GM18951 (cell line): ENCODE data around the gene GRB7.
"Not testable (repeated sequence)": the region's sequence is repeated elsewhere in the genome, so short reads cannot be mapped to it uniquely, and the experiment has no call there.

Experiments used
- POLR2A ChIP-seq: IDR thresholded peaks from 4 replicates; pipeline ENCODE4 v1.6.1; 2011; ENCODE audit warnings: mild to moderate bottlenecking; ENCODE audit not compliant: insufficient read length, insufficient read depth; ENCODE audit errors: extremely low read depth
- in situ Hi-C: fragments of 300-500 bp; cut with MboI; formaldehyde crosslinking; loops from one replicate; pipeline ENCODE4 v1.12.0; 2022; ENCODE audit warnings: low sequenced_read_pairs, mixed read lengths, inconsistent platforms; ENCODE audit not compliant: unreplicated experiment

The GRB7 gene

DNA sequence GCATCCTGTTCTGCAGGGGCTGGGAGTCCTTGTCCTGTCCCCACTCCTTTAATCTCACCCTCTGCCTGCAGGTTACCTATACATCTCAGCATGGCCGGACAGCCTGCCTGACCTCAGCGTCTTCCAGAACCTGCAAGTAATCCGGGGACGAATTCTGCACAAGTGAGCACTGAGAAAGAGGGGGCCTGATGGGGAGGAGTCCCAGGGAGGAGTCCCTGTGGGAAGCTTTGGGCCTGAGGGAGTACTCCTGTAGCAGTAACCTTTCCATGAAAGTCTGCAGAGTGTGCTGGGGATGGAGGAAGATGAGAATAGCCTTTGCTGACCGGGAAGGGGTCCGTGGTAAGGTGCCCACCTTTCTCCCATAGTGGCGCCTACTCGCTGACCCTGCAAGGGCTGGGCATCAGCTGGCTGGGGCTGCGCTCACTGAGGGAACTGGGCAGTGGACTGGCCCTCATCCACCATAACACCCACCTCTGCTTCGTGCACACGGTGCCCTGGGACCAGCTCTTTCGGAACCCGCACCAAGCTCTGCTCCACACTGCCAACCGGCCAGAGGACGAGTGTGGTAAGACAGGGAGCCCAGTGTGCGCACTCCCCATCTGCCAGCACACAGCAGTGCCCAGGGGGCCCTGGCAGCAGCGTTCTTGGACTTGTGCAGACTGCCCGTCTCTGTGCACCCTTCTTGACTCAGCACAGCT lies 22.2 kb upstream of the GRB7 start:
- no peak for TF ChIP-seq POLR2A
- in situ Hi-C loops: no loop called here

DNA sequence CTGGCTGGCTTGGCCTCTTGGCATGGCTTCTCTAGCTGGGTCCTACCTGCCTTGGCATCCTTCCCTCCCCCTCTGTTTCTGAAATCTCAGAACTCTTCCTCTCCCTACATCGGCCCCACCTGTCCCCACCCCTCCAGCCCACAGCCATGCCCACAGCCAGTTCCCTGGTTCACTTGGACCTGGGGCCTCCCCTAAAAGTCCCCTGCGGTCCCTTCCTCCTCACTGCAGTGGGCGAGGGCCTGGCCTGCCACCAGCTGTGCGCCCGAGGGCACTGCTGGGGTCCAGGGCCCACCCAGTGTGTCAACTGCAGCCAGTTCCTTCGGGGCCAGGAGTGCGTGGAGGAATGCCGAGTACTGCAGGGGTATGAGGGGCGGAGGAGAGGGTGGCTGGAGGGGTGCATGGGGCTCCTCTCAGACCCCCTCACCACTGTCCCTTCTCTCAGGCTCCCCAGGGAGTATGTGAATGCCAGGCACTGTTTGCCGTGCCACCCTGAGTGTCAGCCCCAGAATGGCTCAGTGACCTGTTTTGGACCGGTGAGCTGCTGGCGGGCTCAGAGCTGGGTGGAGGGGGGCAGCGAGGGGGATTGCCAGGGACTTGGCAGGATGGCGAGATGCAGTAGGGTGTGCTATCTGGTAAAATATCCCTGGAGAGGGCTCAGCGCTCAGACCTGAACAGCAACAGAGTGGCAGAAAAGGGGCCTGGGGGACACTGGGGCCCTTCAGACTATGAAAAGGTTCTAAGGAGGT lies 21.5 kb upstream of the GRB7 start:
- in situ Hi-C loops: no loop called here
- TF ChIP-seq POLR2A: no peak

DNA sequence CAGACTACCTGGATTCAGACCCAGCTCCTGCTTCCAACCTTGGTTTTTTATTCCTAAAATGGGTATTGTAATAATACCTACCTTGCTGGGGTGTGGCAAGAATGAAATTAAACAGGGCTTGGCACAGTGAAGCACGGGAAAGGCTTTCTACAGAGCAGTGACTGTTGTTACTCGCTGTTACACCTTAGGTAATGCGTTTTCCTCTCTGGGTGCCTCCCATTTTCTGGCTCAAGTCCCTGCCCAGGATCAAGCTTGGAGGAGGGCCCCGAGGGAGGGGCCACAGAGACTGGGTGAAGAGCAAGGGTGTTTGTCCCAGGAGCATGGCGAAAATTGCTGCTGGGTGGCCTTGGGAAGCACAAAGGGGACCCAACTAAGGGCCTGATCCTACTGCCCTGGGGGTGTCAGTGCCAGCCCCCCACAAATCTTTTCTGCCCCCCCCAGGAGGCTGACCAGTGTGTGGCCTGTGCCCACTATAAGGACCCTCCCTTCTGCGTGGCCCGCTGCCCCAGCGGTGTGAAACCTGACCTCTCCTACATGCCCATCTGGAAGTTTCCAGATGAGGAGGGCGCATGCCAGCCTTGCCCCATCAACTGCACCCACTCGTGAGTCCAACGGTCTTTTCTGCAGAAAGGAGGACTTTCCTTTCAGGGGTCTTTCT lies 20.7 kb upstream of the GRB7 start:
- TF ChIP-seq POLR2A: no peak
- in situ Hi-C loops: no loop called here

DNA sequence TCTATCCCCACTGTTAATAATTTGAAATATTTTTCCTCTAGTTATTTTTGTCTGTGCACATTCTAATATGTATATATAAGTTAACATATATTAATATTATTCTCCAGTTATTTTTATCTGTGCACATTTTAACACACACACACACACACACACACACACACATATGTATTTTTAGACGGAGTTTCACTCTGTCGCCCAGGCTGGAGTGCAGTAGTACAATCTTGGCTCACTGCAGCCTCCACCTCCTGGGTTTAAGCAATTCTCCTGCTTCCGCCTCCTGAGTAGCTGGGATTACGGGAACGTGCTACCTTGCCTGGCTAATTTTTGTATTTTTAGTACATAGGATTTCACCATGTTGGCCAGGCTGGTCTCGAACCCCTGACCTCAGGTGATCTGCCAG lies 20.1 kb upstream of the GRB7 start:
- no peak for TF ChIP-seq POLR2A
- in situ Hi-C loops: no loop called here

DNA sequence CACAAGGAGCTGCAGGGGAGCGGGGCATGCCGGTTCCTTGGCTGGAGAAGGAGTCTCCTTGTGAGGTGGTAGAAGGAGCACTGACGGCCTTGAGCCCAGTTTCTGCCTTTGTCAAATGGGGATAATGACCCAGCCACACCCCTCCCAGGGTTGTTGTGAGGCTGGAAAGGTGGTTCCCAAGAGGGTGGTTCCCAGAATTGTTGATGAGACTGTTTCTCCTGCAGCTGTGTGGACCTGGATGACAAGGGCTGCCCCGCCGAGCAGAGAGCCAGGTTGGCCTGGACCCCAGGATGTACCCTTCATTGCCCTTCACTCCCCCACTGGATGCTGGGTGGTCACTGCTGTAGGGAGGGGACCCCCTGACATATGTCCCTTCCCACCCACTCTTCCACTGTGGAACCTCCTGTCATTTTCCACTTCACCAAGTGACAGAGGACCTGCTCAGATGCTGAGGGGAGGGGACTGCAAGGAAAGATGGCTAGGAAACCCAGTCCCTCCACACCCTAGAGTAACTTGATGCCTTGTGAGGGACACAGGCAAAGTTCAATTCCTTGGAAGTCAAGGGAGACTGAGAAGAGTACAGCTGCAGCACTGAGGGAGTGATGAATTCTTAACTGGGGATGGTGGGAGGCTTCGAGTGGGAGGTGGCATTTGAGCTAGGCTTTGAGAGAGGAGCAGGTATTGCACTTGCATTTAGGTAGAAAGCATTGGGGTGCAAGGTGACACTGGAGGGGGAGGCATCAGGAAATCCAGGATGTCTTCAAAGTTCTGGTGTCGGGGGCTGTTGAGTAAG lies 18.0 kb upstream of the GRB7 start:
- in situ Hi-C loops: no loop called here
- no peak for TF ChIP-seq POLR2A

DNA sequence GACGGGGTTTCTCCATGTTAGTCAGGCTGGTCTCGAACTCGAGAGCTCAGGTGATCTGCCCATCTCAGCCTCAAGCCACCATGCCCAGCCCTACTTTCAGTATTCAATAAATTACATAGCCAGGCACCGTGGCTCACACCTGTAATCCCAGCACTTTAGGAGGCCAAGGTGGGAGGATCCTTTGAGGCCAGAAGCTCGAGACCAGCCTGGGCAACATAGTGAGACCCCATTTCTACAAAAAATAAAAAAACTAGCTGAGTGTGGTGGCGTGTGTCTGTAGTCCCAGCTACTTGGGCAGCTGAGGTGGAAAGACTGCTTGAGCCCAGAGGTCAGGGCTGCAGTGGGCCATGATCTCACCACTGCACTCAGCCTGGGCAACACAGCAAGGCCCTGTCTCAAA lies 15.6 kb upstream of the GRB7 start:
- TF ChIP-seq POLR2A: no peak
- in situ Hi-C loops: no loop called here

DNA sequence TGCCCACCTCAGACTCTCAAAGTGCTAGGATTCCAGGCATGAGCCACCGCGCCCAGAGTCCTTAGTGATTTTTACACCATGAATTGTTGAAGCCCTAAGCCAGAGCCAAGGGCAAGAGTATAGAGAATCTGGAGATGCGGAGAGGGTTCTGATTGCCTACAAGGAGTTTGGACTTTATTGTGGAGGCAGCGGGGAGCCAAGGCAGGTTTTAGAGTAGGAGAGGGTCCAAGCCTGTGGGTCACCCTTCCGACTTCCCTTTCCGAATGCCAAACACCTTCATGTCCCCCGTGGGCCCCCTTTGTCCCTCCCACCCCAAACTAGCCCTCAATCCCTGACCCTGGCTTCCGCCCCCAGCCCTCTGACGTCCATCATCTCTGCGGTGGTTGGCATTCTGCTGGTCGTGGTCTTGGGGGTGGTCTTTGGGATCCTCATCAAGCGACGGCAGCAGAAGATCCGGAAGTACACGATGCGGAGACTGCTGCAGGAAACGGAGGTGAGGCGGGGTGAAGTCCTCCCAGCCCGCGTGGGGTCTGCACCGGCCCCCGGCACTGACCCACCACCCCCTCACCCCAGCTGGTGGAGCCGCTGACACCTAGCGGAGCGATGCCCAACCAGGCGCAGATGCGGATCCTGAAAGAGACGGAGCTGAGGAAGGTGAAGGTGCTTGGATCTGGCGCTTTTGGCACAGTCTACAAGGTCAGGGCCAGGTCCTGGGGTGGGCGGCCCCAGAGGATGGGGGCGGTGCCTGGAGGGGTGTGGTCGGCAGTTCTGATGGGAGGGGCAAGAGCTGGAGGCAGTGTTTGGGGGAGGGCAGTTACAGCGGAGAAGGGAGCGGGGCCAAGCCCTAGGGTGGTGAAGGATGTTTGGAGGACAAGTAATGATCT lies 14.5 kb upstream of the GRB7 start:
- TF ChIP-seq POLR2A: no peak
- in situ Hi-C loops: no loop called here

DNA sequence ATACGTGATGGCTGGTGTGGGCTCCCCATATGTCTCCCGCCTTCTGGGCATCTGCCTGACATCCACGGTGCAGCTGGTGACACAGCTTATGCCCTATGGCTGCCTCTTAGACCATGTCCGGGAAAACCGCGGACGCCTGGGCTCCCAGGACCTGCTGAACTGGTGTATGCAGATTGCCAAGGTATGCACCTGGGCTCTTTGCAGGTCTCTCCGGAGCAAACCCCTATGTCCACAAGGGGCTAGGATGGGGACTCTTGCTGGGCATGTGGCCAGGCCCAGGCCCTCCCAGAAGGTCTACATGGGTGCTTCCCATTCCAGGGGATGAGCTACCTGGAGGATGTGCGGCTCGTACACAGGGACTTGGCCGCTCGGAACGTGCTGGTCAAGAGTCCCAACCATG lies 13.0 kb upstream of the GRB7 start:
- in situ Hi-C loops: no loop called here
- no peak for TF ChIP-seq POLR2A

DNA sequence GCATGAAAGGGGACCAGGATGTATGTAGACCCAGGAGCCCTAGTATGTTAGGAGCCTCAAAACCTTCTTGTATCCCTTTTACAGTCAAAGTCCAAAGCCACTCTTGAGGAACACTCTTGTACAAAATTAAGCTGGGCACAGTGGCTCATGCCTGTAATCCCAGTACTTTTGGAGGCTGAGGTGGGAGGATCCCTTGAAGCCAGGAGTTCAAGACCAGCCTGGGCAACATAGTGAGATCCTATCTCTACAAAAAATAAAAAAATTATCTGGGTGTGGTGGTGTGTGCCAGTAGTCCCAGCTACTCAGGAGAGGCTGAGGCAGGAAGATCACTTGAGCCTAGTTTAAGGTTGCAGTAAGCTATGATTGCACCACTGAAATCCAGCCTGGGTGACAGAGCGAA lies 11.8 kb upstream of the GRB7 start:
- in situ Hi-C loops: not testable (repeated sequence)

DNA sequence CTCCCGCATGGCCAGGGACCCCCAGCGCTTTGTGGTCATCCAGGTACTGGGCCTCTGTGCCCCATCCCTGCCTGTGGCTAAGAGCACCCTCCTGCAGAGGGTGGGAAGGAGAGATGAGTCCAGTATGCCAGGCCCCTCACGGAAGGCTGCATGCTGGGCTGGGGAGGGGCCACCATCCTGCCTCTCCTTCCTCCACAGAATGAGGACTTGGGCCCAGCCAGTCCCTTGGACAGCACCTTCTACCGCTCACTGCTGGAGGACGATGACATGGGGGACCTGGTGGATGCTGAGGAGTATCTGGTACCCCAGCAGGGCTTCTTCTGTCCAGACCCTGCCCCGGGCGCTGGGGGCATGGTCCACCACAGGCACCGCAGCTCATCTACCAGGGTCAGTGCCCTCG lies 11.1 kb upstream of the GRB7 start:
- in situ Hi-C loops: no loop called here
- no peak for TF ChIP-seq POLR2A

DNA sequence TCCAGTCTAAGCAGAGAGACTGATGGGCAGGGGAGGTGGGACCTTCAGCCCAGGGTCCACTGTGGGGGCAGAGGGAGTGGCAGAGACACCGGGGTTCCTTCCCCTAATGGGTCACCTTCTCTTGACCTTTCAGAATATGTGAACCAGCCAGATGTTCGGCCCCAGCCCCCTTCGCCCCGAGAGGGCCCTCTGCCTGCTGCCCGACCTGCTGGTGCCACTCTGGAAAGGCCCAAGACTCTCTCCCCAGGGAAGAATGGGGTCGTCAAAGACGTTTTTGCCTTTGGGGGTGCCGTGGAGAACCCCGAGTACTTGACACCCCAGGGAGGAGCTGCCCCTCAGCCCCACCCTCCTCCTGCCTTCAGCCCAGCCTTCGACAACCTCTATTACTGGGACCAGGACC lies 10.2 kb upstream of the GRB7 start:
- TF ChIP-seq POLR2A: no peak
- in situ Hi-C loops: no loop called here

DNA sequence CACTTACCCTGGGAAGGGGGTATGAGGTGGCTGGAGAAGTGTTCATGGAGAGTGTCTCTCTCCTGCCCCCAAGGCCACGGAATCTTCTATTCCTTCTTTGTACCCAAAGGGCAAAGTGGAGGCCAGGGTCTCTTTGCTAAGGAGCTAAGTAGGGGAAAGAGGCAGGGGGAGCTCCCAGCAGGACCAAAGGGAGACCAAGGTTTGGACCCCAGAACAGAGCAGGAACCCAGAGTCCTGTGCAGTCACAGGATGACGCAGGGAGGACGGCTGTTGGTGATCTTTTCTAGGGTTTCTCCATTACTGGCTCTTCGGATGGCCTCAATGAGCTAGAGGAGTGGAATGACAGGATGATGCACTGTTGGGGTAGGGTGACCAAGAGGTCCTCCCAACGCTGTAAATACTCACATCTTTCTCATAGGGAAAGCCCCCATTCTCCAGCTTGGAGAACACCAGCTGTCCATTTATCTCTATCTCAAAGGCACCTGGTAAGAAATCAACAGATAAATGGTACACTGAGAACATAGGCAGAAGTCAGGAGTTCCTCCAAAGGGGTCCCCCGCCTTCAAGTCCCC lies 8.4 kb upstream of the GRB7 start:
- in situ Hi-C loops: no loop called here
- TF ChIP-seq POLR2A: no peak

DNA sequence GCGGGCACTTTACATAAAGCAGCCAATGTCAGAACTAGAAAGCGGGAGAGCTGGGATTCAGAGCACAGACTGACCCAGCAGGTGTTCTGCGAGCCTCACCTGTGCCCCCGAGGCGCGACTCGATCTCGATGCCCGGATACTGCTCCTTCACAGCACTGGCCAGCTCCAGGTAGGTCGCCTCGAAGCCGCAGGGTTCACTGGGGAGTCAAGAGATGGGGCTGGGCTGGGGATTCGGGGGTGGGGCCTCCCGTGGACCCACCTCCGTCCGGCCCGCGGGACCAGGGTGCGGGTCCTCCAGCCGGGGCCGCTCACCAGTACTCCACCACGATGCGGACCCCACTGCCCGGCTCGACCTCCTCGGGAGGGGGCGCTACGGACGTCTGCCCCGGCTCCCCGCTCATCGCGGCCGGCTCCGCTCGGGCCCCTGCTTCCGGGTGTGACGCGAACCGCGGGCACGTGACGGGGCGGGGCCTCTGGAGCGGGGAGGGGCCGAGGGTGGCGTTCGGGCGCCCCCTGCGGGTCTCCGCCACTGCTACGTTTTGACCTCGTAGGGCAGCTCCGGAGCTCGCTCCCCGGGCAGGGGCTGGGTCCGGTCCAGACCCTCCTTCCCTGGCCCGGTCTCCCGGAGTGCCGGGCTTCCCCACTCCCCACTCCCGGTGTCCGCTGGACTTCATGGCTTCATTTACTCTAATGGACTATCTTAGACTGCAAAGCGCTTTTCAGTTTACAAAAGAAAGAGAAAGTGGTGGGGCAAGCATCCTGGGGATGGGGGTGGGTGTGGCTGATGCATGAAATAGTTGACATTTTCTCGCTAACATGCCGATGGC lies 7.4 kb upstream of the GRB7 start, which contains the start of gene MIEN1:
TSS of gene MIEN1 (minus strand) at position 438 of the 827 bp plus-strand sequence. CDS start at position 401, 37 bp downstream.
- in situ Hi-C loops: no loop called here
- peak; percentile 89 for TF ChIP-seq POLR2A
